Stomach (tissue), 8 donors: ENCODE measurements around the gene PARD3. TPM values are rescaled to one million over a fixed set of nuclear protein-coding genes. Genes with fewer than 3 reads are reported as not detected.

Source experiments
- polyA plus RNA-seq, 3 donors: library from polyadenylated mRNA; stranded (reverse); fragments of 200-250 nt; gene quantifications; one replicate each; pipeline ENCODE4 v1.2.3, GENCODE V29; 2013
- small RNA-seq, 4 donors: library from RNA; depleted of rRNA; stranded (forward); fragments of <200 nt; gene quantifications; one replicate each; pipeline ENCODE3, GENCODE V24; 2016
- total RNA-seq, 5 donors: library from RNA; depleted of rRNA; stranded (reverse); fragments of >200 nt; gene quantifications; one replicate each; pipeline versions ENCODE4 v1.1.0 to v1.2.3, GENCODE V29; 2014 to 2016
- donor health status: healthy with polysubstance abuse.
- donor health status: Bipolar disorder and iron deficiency.
- donor health status: healthy.

PARD3 gene
- total and polyA plus RNA-seq, 8 donors, result 13.7 to 118 (median 31.8) TPM

Small RNA genes within 50 kb of the gene (small RNA-seq; reads per million reads assigned to genes)
- gene ELOBP4, result 0 reads per million in 4 donors
- gene RF00019, result 0 reads per million in 4 donors
- gene RPL37P18, result 0 reads per million in 4 donors
